IMR-90 (cell line): ENCODE measurements around the gene ISCA1.

Experiments used
- CEBPB ChIP-seq: IDR thresholded peaks from 2 replicates; pipeline ENCODE4 v1.6.1; 2012; ENCODE audit warnings: low read depth, low read length, improper control_type of control experiment
- CHD1 ChIP-seq: IDR thresholded peaks from 2 replicates; pipeline ENCODE4 v1.6.1; 2012; ENCODE audit warnings: low read depth, low read length, improper control_type of control experiment
- CTCF ChIP-seq: conservative IDR thresholded peaks from 2 replicates; pipeline ENCODE4 v1.5.1; 2012; ENCODE audit warnings: mild to moderate bottlenecking, low read depth, low read length, improper control_type of control experiment
- ELK1 ChIP-seq: fragments of 150-350 bp; IDR thresholded peaks from 2 replicates; pipeline ENCODE4 v1.6.1; 2016; ENCODE audit warnings: low read depth, mild to moderate bottlenecking, low read length, moderate library complexity, borderline replicate concordance
- MAZ ChIP-seq: IDR thresholded peaks from 2 replicates; pipeline ENCODE4 v1.6.1; 2012; ENCODE audit warnings: low read depth, mild to moderate bottlenecking, low read length, improper control_type of control experiment, moderate library complexity, borderline replicate concordance
- MXI1 ChIP-seq: IDR thresholded peaks from 2 replicates; pipeline ENCODE4 v1.6.1; 2012; ENCODE audit warnings: low read depth, mild to moderate bottlenecking, low read length, moderate library complexity, borderline replicate concordance
- NFE2L2 ChIP-seq: fragments of 150-350 bp; IDR thresholded peaks from 2 replicates; pipeline ENCODE4 v1.6.1; 2016; ENCODE audit warnings: low read depth, mild to moderate bottlenecking, low read length
- POLR2A ChIP-seq: IDR thresholded peaks from 2 replicates; pipeline ENCODE4 v1.6.1; 2012; ENCODE audit warnings: mild to moderate bottlenecking, low read depth, low read length
- RAD21 ChIP-seq: IDR thresholded peaks from 2 replicates; pipeline ENCODE4 v1.6.1; 2012; ENCODE audit warnings: low read length, improper control_type of control experiment
- RCOR1 ChIP-seq: IDR thresholded peaks from 2 replicates; pipeline ENCODE4 v1.6.1; 2012; ENCODE audit warnings: mild to moderate bottlenecking, low read length, improper control_type of control experiment; ENCODE audit not compliant: insufficient replicate concordance
- RFX5 ChIP-seq: IDR thresholded peaks from 2 replicates; pipeline ENCODE4 v1.8.0; 2012; ENCODE audit warnings: low read depth, mild to moderate bottlenecking, low read length, moderate library complexity
- SMC3 ChIP-seq: fragments of 150-350 bp; IDR thresholded peaks from 2 replicates; pipeline ENCODE4 v1.6.1; 2016; ENCODE audit warnings: low read depth, mild to moderate bottlenecking, antibody characterized with exemption, low read length, moderate library complexity
- USF2 ChIP-seq: fragments of 150-350 bp; IDR thresholded peaks from 2 replicates; pipeline ENCODE4 v1.6.1; 2017; ENCODE audit warnings: mild to moderate bottlenecking, antibody characterized with exemption, low read length, low read depth

GRCh38 chr9:86322973-86323644 is 40.8 kb upstream of the ISCA1 start:
- TF ChIP-seq RFX5 (no peak), SMC3 (no peak), RAD21 (no peak), RCOR1 (no peak), CEBPB (no peak), CTCF (no peak), POLR2A (no peak), USF2 (no peak), ELK1 (no peak), NFE2L2 (no peak), CHD1 (no peak), MAZ (no peak), MXI1 (peak; percentile 82; the same call in 1 of the 2 replicates)
